Measurements from ENCODE around the gene HYDIN.

HYDIN gene

GRCh38 chr16:70796301-70796700 is 434.2 kb downstream of the HYDIN start:
- peaks cover 0 to 10% (median 7%) of the 10 kb centered on the region in 5 donors for H3K36me3 ChIP-seq (ENCODE audit: control insufficient read depth in 5 of 5, insufficient read depth in 5 of 5, low read length in 5 of 5)

GRCh38 chr16:70795296-70795912 is 435.1 kb downstream of the HYDIN start:
- H3K9me3 ChIP-seq (ENCODE audit: control insufficient read depth in 5 of 5, low read length in 5 of 5): peaks cover 0 to 2% (median 0%) of the 10 kb centered on the region in 5 donors
- no peak overlapping the region for H3K27ac ChIP-seq (ENCODE audit: low read depth, low read length)
- H3K9ac ChIP-seq (ENCODE audit: low read length in 5 of 5): no peak overlapping the region
- H3K4me1 ChIP-seq (ENCODE audit: control insufficient read depth in 5 of 5, insufficient read depth in 5 of 5, low read length in 5 of 5): peaks cover 4 to 17% (median 14%) of the 10 kb centered on the region in 5 donors
- peaks cover 0 to 10% (median 7%) of the 10 kb centered on the region in 5 donors for H3K36me3 ChIP-seq (ENCODE audit: control insufficient read depth in 5 of 5, insufficient read depth in 5 of 5, low read length in 5 of 5)
- no peaks in the 10 kb centered on the region for H3K27me3 ChIP-seq (ENCODE audit: control insufficient read depth in 5 of 5, insufficient read depth in 4 of 5, low read length in 5 of 5)
- H3K4me3 ChIP-seq (ENCODE audit: low read depth in 1 of 5, low read length in 5 of 5): no peak overlapping the region

More at GRCh38 chr16:70796301-70796700, 434.2 kb downstream of the HYDIN start:
- Histone ChIP-seq H3K27me3 (ENCODE audit: control insufficient read depth in 5 of 5, insufficient read depth in 4 of 5, low read length in 5 of 5) (no peaks in the 10 kb centered on the region), H3K9me3 (ENCODE audit: control insufficient read depth in 5 of 5, low read length in 5 of 5) (peaks cover 0 to 2% (median 0%) of the 10 kb centered on the region in 5 donors), H3K9ac (ENCODE audit: low read length in 5 of 5) (no peak overlapping the region), H3K4me1 (ENCODE audit: control insufficient read depth in 5 of 5, insufficient read depth in 5 of 5, low read length in 5 of 5) (peaks cover 4 to 24% (median 20%) of the 10 kb centered on the region in 5 donors), H3K4me3 (ENCODE audit: low read depth in 1 of 5, low read length in 5 of 5) (no peak overlapping the region), H3K27ac (ENCODE audit: low read depth, low read length) (no peak overlapping the region)

- H3K9ac ChIP-seq (ENCODE audit: low read length in 5 of 5): no peak overlapping the region
- no peak overlapping the region for H3K4me3 ChIP-seq (ENCODE audit: low read depth in 1 of 5, low read length in 5 of 5)
- peaks cover 0 to 11% (median 8%) of the 10 kb centered on the region in 5 donors for H3K36me3 ChIP-seq (ENCODE audit: control insufficient read depth in 5 of 5, insufficient read depth in 5 of 5, low read length in 5 of 5)
- H3K4me1 ChIP-seq (ENCODE audit: control insufficient read depth in 5 of 5, insufficient read depth in 5 of 5, low read length in 5 of 5): peaks cover 0 to 3% (median 0%) of the 10 kb centered on the region in 5 donors
- no peaks in the 10 kb centered on the region for H3K27me3 ChIP-seq (ENCODE audit: control insufficient read depth in 5 of 5, insufficient read depth in 4 of 5, low read length in 5 of 5)
- H3K27ac ChIP-seq (ENCODE audit: low read depth, low read length): no peak overlapping the region
- H3K9me3 ChIP-seq (ENCODE audit: control insufficient read depth in 5 of 5, low read length in 5 of 5): peaks cover 0 to 2% (median 0%) of the 10 kb centered on the region in 5 donors
Observed at GRCh38 chr16:70793851-70794502, 436.5 kb downstream of the HYDIN start.

DNA sequence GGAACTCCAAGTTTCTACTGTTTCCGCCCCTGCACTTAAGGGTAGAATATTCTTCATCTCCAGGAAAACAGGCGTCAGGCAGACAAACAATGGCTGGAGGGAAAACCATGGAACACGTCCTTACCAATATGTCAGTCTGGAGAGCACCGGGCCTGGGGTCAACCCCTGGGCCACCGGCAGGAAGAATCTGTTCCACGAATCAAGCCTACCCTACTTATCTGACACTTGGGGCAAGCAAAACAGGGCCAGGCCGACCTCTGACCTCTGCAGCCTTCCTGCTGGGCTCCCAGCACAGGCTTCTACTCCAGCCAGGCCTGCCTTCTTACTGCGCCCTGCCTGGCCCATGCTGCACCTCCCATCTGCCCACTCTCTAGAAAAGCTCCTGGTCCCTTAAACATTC is 439.7 kb downstream of the HYDIN start:
- Histone ChIP-seq H3K4me3 (ENCODE audit: low read depth in 1 of 5, low read length in 5 of 5) (no peak overlapping the region), H3K27me3 (ENCODE audit: control insufficient read depth in 5 of 5, insufficient read depth in 4 of 5, low read length in 5 of 5) (no peaks in the 10 kb centered on the region), H3K4me1 (ENCODE audit: control insufficient read depth in 5 of 5, insufficient read depth in 5 of 5, low read length in 5 of 5) (no peaks in the 10 kb centered on the region), H3K9ac (ENCODE audit: low read length in 5 of 5) (no peak overlapping the region), H3K27ac (ENCODE audit: low read depth, low read length) (no peak overlapping the region), H3K9me3 (ENCODE audit: control insufficient read depth in 5 of 5, low read length in 5 of 5) (no peaks in the 10 kb centered on the region), H3K36me3 (ENCODE audit: control insufficient read depth in 5 of 5, insufficient read depth in 5 of 5, low read length in 5 of 5) (peaks cover 0 to 30% (median 9%) of the 10 kb centered on the region in 5 donors)

DNA sequence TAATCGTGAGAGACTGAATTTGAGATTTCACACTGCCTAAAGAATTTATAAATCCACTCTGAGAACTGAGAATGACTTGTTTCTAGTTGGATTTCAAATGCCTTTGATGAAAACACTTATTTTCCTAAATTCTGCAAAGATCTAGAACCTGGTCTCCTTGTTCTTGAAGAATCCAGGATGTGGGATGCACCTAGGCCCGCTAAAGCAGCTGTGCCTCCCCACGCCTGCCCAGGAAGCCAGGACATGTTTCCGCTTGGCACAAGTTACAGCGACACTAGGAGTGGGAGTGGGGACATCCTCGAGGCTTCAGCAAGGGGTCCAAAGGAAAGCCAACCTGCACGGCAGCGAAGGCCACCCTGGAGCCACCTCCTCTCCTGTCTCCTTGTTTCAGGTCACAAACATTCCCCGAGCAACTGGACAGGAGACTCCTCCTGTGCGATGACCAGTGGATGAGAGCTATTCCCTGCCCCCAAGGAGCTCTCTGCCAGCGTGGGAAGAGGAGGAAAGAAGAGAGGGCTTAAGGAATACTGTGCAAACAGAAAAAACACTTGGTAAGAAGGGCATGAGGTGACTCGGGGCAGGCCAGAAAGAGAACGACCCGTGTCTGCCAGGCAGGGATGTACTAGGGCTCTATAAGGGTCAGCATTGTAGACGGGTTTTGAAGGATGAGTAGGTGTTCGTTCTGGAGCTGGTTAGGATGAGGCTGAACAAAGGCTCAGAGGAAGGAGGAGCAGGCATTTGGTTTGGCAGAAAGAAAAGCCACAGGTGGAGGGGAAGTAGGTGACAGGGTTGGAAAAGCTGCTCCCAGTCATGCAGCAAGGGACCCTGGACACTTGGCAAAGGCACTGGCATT is 440.7 kb downstream of the HYDIN start:
- Histone ChIP-seq H3K4me1 (ENCODE audit: control insufficient read depth in 5 of 5, insufficient read depth in 5 of 5, low read length in 5 of 5) (peaks cover 0 to 3% (median 0%) of the 10 kb centered on the region in 5 donors), H3K9me3 (ENCODE audit: control insufficient read depth in 5 of 5, low read length in 5 of 5) (no peaks in the 10 kb centered on the region), H3K4me3 (ENCODE audit: low read depth in 1 of 5, low read length in 5 of 5) (no peak overlapping the region), H3K36me3 (ENCODE audit: control insufficient read depth in 5 of 5, insufficient read depth in 5 of 5, low read length in 5 of 5) (peaks cover 0 to 40% (median 18%) of the 10 kb centered on the region in 5 donors), H3K27ac (ENCODE audit: low read depth, low read length) (no peak overlapping the region), H3K9ac (ENCODE audit: low read length in 5 of 5) (no peak overlapping the region), H3K27me3 (ENCODE audit: control insufficient read depth in 5 of 5, insufficient read depth in 4 of 5, low read length in 5 of 5) (no peaks in the 10 kb centered on the region)

GRCh38 chr16:70788668-70789594 is 441.6 kb downstream of the HYDIN start:
- Histone ChIP-seq H3K9ac (ENCODE audit: low read length in 5 of 5) (no peak overlapping the region), H3K27me3 (ENCODE audit: control insufficient read depth in 5 of 5, insufficient read depth in 4 of 5, low read length in 5 of 5) (no peaks in the 10 kb centered on the region), H3K4me3 (ENCODE audit: low read depth in 1 of 5, low read length in 5 of 5) (no peak overlapping the region), H3K36me3 (ENCODE audit: control insufficient read depth in 5 of 5, insufficient read depth in 5 of 5, low read length in 5 of 5) (peaks cover 0 to 49% (median 27%) of the 10 kb centered on the region in 5 donors), H3K27ac (ENCODE audit: low read depth, low read length) (no peak overlapping the region), H3K9me3 (ENCODE audit: control insufficient read depth in 5 of 5, low read length in 5 of 5) (no peaks in the 10 kb centered on the region), H3K4me1 (ENCODE audit: control insufficient read depth in 5 of 5, insufficient read depth in 5 of 5, low read length in 5 of 5) (peaks cover 0 to 3% (median 0%) of the 10 kb centered on the region in 5 donors)

DNA sequence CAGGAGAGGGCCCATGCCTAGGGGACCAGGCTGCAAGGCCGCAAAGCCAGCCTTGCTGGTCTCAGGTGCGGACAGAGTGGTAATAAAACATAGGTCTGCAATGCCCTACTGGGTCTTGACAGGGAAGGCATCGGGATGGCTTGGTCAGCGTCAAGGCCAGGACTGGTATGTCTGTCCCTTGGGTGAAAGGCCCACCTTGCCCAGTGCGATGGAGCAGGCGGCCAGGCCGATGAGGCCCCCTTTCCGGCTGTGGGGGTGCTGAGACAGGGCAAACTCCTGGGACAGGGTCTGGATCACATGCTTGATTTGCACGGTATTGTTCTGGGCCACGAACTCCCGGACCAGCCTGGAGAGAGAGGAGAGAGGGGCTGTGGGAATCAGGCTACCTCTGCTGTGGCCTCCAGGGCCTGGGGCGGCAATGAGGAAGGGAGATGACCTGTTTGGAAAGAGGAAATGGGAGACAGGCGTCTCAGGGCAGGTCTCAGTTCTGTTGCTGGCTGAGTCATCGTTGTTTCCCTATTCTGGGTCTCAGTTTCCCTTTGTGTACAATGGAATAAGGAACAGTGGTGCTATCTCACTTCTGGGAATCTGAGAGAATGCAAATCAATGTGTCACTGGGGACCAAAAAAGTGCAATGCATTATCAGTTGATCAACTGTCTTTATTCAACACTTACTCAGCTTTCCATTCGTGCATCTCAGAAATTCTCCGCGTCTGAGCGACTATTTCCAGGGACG is 444.3 kb downstream of the HYDIN start:
- no peak overlapping the region for H3K27ac ChIP-seq (ENCODE audit: low read depth, low read length)
- no peak overlapping the region for H3K4me3 ChIP-seq (ENCODE audit: low read depth in 1 of 5, low read length in 5 of 5)
- no peak overlapping the region for H3K9ac ChIP-seq (ENCODE audit: low read length in 5 of 5)
- peaks cover 0 to 3% (median 0%) of the 10 kb centered on the region in 5 donors for H3K4me1 ChIP-seq (ENCODE audit: control insufficient read depth in 5 of 5, insufficient read depth in 5 of 5, low read length in 5 of 5)
- H3K9me3 ChIP-seq (ENCODE audit: control insufficient read depth in 5 of 5, low read length in 5 of 5): peaks cover 0 to 1% (median 0%) of the 10 kb centered on the region in 5 donors
- no peaks in the 10 kb centered on the region for H3K27me3 ChIP-seq (ENCODE audit: control insufficient read depth in 5 of 5, insufficient read depth in 4 of 5, low read length in 5 of 5)
- peaks cover 0 to 76% (median 55%) of the 10 kb centered on the region in 5 donors for H3K36me3 ChIP-seq (ENCODE audit: control insufficient read depth in 5 of 5, insufficient read depth in 5 of 5, low read length in 5 of 5)

GRCh38 chr16:70784692-70785555 is 445.6 kb downstream of the HYDIN start:
- peaks cover 0 to 4% (median 0%) of the 10 kb centered on the region in 5 donors for H3K9me3 ChIP-seq (ENCODE audit: control insufficient read depth in 5 of 5, low read length in 5 of 5)
- H3K27me3 ChIP-seq (ENCODE audit: control insufficient read depth in 5 of 5, insufficient read depth in 4 of 5, low read length in 5 of 5): no peaks in the 10 kb centered on the region
- H3K27ac ChIP-seq (ENCODE audit: low read depth, low read length): no peak overlapping the region
- H3K4me3 ChIP-seq (ENCODE audit: low read depth in 1 of 5, low read length in 5 of 5): no peak overlapping the region
- peaks cover 0 to 3% (median 0%) of the 10 kb centered on the region in 5 donors for H3K4me1 ChIP-seq (ENCODE audit: control insufficient read depth in 5 of 5, insufficient read depth in 5 of 5, low read length in 5 of 5)
- H3K36me3 ChIP-seq (ENCODE audit: control insufficient read depth in 5 of 5, insufficient read depth in 5 of 5, low read length in 5 of 5): peaks cover 0 to 89% (median 64%) of the 10 kb centered on the region in 5 donors
- no peak overlapping the region for H3K9ac ChIP-seq (ENCODE audit: low read length in 5 of 5)

Data from subcutaneous abdominal adipose tissue (tissue), 5 donors.